Frontal cortex (tissue), 1 donor: Measurements from ENCODE around the gene TKFC. TPM values are rescaled to one million over a fixed set of nuclear protein-coding genes. Genes with fewer than 3 reads are reported as not detected.

Experiments used
- total RNA-seq: library from RNA; depleted of rRNA; stranded (reverse); fragments of >200 nt; gene quantifications from one replicate; pipeline ENCODE4 v1.2.3, GENCODE V29; 2014

TKFC gene
- total RNA-seq, 1 donor from 2014 or later: 7.7 TPM

Other genes starting within 250 kb of the TKFC start
- gene CD5, start 230.7 kb upstream of the TKFC start, total RNA-seq: not detected
- gene VPS37C, start 171.8 kb upstream of the TKFC start, total RNA-seq: 4.5 TPM
- not detected for gene PGA3, start 129.7 kb upstream of the TKFC start, total RNA-seq
- 0.82 TPM for gene PGA4, start 110.9 kb upstream of the TKFC start, total RNA-seq
- gene PGA5, start 92.1 kb upstream of the TKFC start, total RNA-seq: 0.82 TPM
- 2.0 TPM for gene VWCE, start 37.9 kb upstream of the TKFC start, total RNA-seq
- gene DDB1, start 123 bp upstream of the TKFC start, total RNA-seq: 223 TPM
- gene CYB561A3, start 28.7 kb downstream of the TKFC start, total RNA-seq: 4.9 TPM
- gene TMEM138, start 29.1 kb downstream of the TKFC start, total RNA-seq: 28.5 TPM
- 10.2 TPM for gene TMEM216, start 59.4 kb downstream of the TKFC start, total RNA-seq
- gene CPSF7, start 96.7 kb downstream of the TKFC start, total RNA-seq: 15.5 TPM
- gene SDHAF2, start 96.9 kb downstream of the TKFC start, total RNA-seq: 68.5 TPM
- gene LRRC10B, start 175.5 kb downstream of the TKFC start, total RNA-seq: 2.9 TPM
- gene SYT7, start 247.8 kb downstream of the TKFC start, total RNA-seq: 14.7 TPM